Calu3 (cell line): Measurements from ENCODE around the gene SKOR1. TPM values are rescaled to one million over a fixed set of nuclear protein-coding genes. Genes with fewer than 3 reads are reported as not detected.

Experiments
- BruUV-seq: library from RNA; stranded (reverse); fragments of 400-500 nt; replicated peaks from 2 replicates; lab custom pipeline; 2021; lab: Mats Ljungman, UMichigan
- CTCF ChIA-PET: fragments of 300-600 bp; sonication (Branson Sonifier 250); formaldehyde crosslinking; loops from one replicate; lab custom pipeline; 2022; ENCODE audit warnings: antibody characterized with exemption; lab: Charles Lee
- DNase-seq: peaks from one replicate; pipeline ENCODE4 v3.0.0; 2022
- H3K27ac Mint-ChIP-seq: one replicate; pipeline ENCODE4 v1.8.0; 2022; ENCODE audit warnings: mixed read lengths; ENCODE audit not compliant: unreplicated experiment
- H3K27me3 Mint-ChIP-seq: one replicate; pipeline ENCODE4 v1.8.0; 2022; ENCODE audit warnings: mixed read lengths; ENCODE audit not compliant: unreplicated experiment
- H3K36me3 Mint-ChIP-seq: one replicate; pipeline ENCODE4 v1.8.0; 2022; ENCODE audit warnings: mild to moderate bottlenecking, moderate library complexity, mixed read lengths; ENCODE audit not compliant: insufficient read depth, unreplicated experiment
- H3K4me1 Mint-ChIP-seq: one replicate; pipeline ENCODE4 v1.8.0; 2022; ENCODE audit warnings: mild to moderate bottlenecking, low read depth, mixed read lengths; ENCODE audit not compliant: unreplicated experiment
- H3K4me3 Mint-ChIP-seq: one replicate; pipeline ENCODE4 v1.8.0; 2022; ENCODE audit warnings: mild to moderate bottlenecking, low read depth, moderate library complexity, mixed read lengths; ENCODE audit not compliant: unreplicated experiment
- H3K9me3 Mint-ChIP-seq: one replicate; pipeline ENCODE4 v1.8.0; 2022; ENCODE audit warnings: low read depth, mixed read lengths; ENCODE audit not compliant: unreplicated experiment
- intact Hi-C: fragments of 100-400 bp; cut with micrococcal nuclease; formaldehyde crosslinking; loops from one replicate; pipeline ENCODE4 v1.10.0; 2022; ENCODE audit not compliant: unreplicated experiment
- total RNA-seq: library from RNA; stranded (reverse); gene quantifications from 2 replicates; pipeline ENCODE4 v1.2.3, GENCODE V29; 2022
- TF ChIP-seq, protein P1 (sequence below): fragments of 200-600 bp; IDR thresholded peaks from one replicate; pipeline ENCODE4 v1.8.0; 2022; ENCODE audit warnings: antibody characterized with exemption; ENCODE audit not compliant: unreplicated experiment

The SKOR1 gene
- total RNA-seq, 1 experiment from 2014 or later, result 0.17 TPM

GRCh38 chr15:67839929-67840748 lies 14.8 kb downstream of the SKOR1 start, which contains the start of gene RNU6-1:
Gene RNU6-1 (minus strand): TSS chr15:67840045.
- Mint-ChIP-seq H3K36me3 (peaks cover 31% of the 10 kb centered on the region), H3K27me3 (peaks cover 30% of the 10 kb centered on the region), H3K4me1 (peaks cover 15% of the 10 kb centered on the region), H3K9me3 (no peaks in the 10 kb centered on the region), H3K4me3 (peak within 1 kb of the TSS; percentile 79), H3K27ac (peak within 1 kb of the TSS; percentile 99)
- no TSS peak for BruUV-seq
- CTCF ChIA-PET, result interaction anchor here (0.6 to 1.0 kb wide), 6 partner anchors 32 to 1738 kb away, joined by 3 to 4 read pairs (median 4); no protein-coding TSS in a partner anchor
- peak; percentile 92 for DNase-seq
- intact Hi-C loops, result loop anchor here (5.0 to 10.0 kb wide), 4 partner anchors 455 to 895 kb away; no protein-coding TSS in a partner anchor
- TF ChIP-seq, protein P1, sequence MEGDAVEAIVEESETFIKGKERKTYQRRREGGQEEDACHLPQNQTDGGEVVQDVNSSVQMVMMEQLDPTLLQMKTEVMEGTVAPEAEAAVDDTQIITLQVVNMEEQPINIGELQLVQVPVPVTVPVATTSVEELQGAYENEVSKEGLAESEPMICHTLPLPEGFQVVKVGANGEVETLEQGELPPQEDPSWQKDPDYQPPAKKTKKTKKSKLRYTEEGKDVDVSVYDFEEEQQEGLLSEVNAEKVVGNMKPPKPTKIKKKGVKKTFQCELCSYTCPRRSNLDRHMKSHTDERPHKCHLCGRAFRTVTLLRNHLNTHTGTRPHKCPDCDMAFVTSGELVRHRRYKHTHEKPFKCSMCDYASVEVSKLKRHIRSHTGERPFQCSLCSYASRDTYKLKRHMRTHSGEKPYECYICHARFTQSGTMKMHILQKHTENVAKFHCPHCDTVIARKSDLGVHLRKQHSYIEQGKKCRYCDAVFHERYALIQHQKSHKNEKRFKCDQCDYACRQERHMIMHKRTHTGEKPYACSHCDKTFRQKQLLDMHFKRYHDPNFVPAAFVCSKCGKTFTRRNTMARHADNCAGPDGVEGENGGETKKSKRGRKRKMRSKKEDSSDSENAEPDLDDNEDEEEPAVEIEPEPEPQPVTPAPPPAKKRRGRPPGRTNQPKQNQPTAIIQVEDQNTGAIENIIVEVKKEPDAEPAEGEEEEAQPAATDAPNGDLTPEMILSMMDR, result no peak

GRCh38 chr15:67840749-67841512 lies 15.6 kb downstream of the SKOR1 start:
- no TSS peak for BruUV-seq
- CTCF ChIA-PET, result interaction anchor here (0.6 to 1.0 kb wide), 7 partner anchors 35 to 1437 kb away, joined by 3 to 12 read pairs (median 4); no protein-coding TSS in a partner anchor
- H3K27me3 Mint-ChIP-seq, result peaks cover 22% of the 10 kb centered on the region
- peaks cover 8% of the 10 kb centered on the region for H3K4me1 Mint-ChIP-seq
- intact Hi-C loops, result no loop called here
- H3K36me3 Mint-ChIP-seq, result peaks cover 26% of the 10 kb centered on the region
- peak overlapping the region; percentile 99 for H3K27ac Mint-ChIP-seq
- TF ChIP-seq, protein P1, result no peak
- no peak for DNase-seq
- no peaks in the 10 kb centered on the region for H3K9me3 Mint-ChIP-seq
- peak overlapping the region; percentile 79 for H3K4me3 Mint-ChIP-seq

- peak overlapping the region; percentile 79 for H3K4me3 Mint-ChIP-seq
- peaks cover 26% of the 10 kb centered on the region for H3K36me3 Mint-ChIP-seq
- CTCF ChIA-PET, result interaction anchor here (0.7 to 1.0 kb wide), 4 partner anchors 36 to 384 kb away, joined by 3 to 12 read pairs (median 6); no protein-coding TSS in a partner anchor
- H3K9me3 Mint-ChIP-seq, result no peaks in the 10 kb centered on the region
- intact Hi-C loops, result no loop called here
- peaks cover 17% of the 10 kb centered on the region for H3K27me3 Mint-ChIP-seq
- TF ChIP-seq, protein P1, result no peak
- no peak for DNase-seq
- peaks cover 8% of the 10 kb centered on the region for H3K4me1 Mint-ChIP-seq
- H3K27ac Mint-ChIP-seq, result no peak overlapping the region
- BruUV-seq, result no TSS peak
These were observed 16.1 kb downstream of the SKOR1 start for GRCh38 chr15:67841513-67841762.

DNA sequence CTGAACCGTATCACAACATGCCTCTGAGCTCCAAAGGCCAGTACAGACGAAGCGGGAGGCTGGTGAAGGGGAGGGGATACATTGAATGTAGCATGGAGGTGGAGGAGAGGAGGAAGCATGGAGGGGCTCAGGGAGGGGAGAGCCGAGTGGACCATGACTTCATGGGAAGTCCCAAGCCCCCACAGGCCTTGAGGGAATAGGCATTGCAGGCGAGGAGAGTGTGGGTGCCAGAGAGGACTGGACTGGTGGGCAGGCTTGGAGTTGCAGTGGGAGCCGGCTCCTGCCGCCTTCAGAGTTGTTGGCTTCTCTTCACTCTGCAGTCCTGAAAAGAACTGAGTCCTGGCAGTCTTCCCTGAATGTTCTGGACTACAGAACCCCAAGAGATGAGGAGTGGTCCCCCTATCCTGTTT lies 17.8 kb downstream of the SKOR1 start:
- no TSS peak for BruUV-seq
- H3K9me3 Mint-ChIP-seq, result no peaks in the 10 kb centered on the region
- CTCF ChIA-PET, result no interaction called here
- H3K27ac Mint-ChIP-seq, result no peak overlapping the region
- no peak for DNase-seq
- no peak overlapping the region for H3K4me3 Mint-ChIP-seq
- TF ChIP-seq, protein P1, result no peak
- H3K36me3 Mint-ChIP-seq, result peaks cover 26% of the 10 kb centered on the region
- intact Hi-C loops, result no loop called here
- peaks cover 12% of the 10 kb centered on the region for H3K27me3 Mint-ChIP-seq
- H3K4me1 Mint-ChIP-seq, result peaks cover 8% of the 10 kb centered on the region
